ENCODE data around the gene CTSA. TPM values are rescaled to one million over a fixed set of nuclear protein-coding genes. Genes with fewer than 3 reads are reported as not detected.
"Not testable (repeated sequence)": the region's sequence is repeated elsewhere in the genome, so short reads cannot be mapped to it uniquely, and the experiment has no call there.

The CTSA gene
- total RNA-seq, 1 donor from 2014 or later = 57.4 TPM

- no peak for ATAC-seq
Measured at GRCh38 chr20:45867136-45867818, 23.9 kb upstream of the CTSA start.

- ATAC-seq = no peak
Measured at GRCh38 chr20:45867819-45868176, 23.3 kb upstream of the CTSA start.

GRCh38 chr20:45872626-45873025, 18.5 kb upstream of the CTSA start:
- ATAC-seq = peak; percentile 90

- ATAC-seq = peak; percentile 63
Measured at GRCh38 chr20:45873409-45874103, 17.6 kb upstream of the CTSA start.

- ATAC-seq = not testable (repeated sequence)
Measured at GRCh38 chr20:45874104-45874481, 17.0 kb upstream of the CTSA start.

- ATAC-seq = no peak
Measured at GRCh38 chr20:45874576-45874975, 16.6 kb upstream of the CTSA start.

GRCh38 chr20:45878076-45878761, 12.9 kb upstream of the CTSA start:
- no peak for ATAC-seq

GRCh38 chr20:45880988-45881788, 9.9 kb upstream of the CTSA start, which contains the start of gene ZSWIM1:
ZSWIM1 (plus strand) TSS chr20:45881227; CDS start chr20:45882593, 1,366 bp downstream.
- peak; percentile 98 for ATAC-seq

GRCh38 chr20:45882469-45883099, 8.6 kb upstream of the CTSA start:
- no peak for ATAC-seq

GRCh38 chr20:45883100-45883469, 8.1 kb upstream of the CTSA start:
- no peak for ATAC-seq

GRCh38 chr20:45886590-45887345, 4.4 kb upstream of the CTSA start:
- no peak for ATAC-seq

- no peak for ATAC-seq
Measured at GRCh38 chr20:45887346-45887715, 3.8 kb upstream of the CTSA start, which contains the start of gene SPATA25. SPATA25 (minus strand) TSS chr20:45887622; CDS start chr20:45887590, 32 bp downstream.

GRCh38 chr20:45888681-45889080, 2.5 kb upstream of the CTSA start:
- ATAC-seq = no peak

GRCh38 chr20:45890077-45890984, 804 bp upstream of the CTSA start:
- ATAC-seq = peak; percentile 45

- peak; percentile 27 for ATAC-seq
Measured at GRCh38 chr20:45892049-45892825, 1.1 kb downstream of the CTSA start.

GRCh38 chr20:45892828-45893500, 1.8 kb downstream of the CTSA start:
- ATAC-seq = peak; percentile 42

GRCh38 chr20:45893831-45894230, 2.7 kb downstream of the CTSA start:
- no peak for ATAC-seq

- no peak for ATAC-seq
Measured at GRCh38 chr20:45894797-45895196, 3.7 kb downstream of the CTSA start.

- ATAC-seq = no peak
Measured at GRCh38 chr20:45896641-45897161, 5.6 kb downstream of the CTSA start.
